GM12865 (cell line): ENCODE results near the gene NRXN2.
A peak's percentile ranks its signal among the peaks of the same experiment; 100 is the strongest.

ENCODE experiments used
- DNase-seq: peaks from one replicate; pipeline ENCODE4 v3.0.0; 2010; ENCODE audit warnings: low read depth
- H3K4me3 ChIP-seq: 2 replicates; pipeline ENCODE4 v1.5.1; 2011; ENCODE audit warnings: mild to moderate bottlenecking, low read depth, low read length, control low read depth
- CTCF ChIP-seq: IDR thresholded peaks from 2 replicates; pipeline ENCODE4 v1.5.1; 2011; ENCODE audit warnings: low read length, control low read depth, low read depth, inconsistent platforms; ENCODE audit not compliant: insufficient read depth; ENCODE audit errors: missing control alignments

NRXN2 gene

DNA sequence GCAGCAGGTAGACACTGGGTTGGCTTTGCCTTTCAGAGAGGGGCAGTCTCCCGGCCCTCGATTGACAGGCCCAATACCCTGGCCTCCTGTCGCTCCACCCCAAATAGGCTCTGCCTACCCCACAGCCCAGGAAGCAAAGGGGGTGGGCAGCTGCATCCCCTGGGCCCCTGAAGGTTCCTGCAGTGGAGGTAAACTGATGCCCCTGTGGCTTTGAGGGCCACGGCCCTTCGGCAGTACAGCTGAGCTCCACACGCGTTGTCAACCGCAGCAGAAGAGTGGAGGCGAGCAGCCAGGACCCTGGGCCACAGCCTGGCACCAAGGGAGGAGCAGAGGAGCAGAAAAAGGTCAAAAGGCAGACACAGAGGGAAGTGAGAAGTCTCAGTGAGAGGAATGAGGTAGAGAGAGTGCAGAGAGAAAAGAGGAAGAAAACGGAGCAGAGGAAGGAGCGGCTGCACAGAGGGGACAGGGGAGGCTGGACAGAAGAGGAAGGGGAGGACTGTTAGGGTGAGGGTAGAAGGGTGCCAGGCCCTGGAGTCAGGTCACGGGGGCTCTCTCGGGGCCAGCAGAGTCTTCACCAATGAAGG, 67.9 kb downstream of the NRXN2 start:
- TF ChIP-seq CTCF, result no peak
- no peak for DNase-seq

GRCh38 chr11:64654439-64654838, 68.6 kb downstream of the NRXN2 start:
- no peak for TF ChIP-seq CTCF
- DNase-seq, result no peak
- H3K4me3 ChIP-seq, result no peak overlapping the region

More for the DNA sequence above, 67.9 kb downstream of the NRXN2 start:
- H3K4me3 ChIP-seq, result no peak overlapping the region

DNA sequence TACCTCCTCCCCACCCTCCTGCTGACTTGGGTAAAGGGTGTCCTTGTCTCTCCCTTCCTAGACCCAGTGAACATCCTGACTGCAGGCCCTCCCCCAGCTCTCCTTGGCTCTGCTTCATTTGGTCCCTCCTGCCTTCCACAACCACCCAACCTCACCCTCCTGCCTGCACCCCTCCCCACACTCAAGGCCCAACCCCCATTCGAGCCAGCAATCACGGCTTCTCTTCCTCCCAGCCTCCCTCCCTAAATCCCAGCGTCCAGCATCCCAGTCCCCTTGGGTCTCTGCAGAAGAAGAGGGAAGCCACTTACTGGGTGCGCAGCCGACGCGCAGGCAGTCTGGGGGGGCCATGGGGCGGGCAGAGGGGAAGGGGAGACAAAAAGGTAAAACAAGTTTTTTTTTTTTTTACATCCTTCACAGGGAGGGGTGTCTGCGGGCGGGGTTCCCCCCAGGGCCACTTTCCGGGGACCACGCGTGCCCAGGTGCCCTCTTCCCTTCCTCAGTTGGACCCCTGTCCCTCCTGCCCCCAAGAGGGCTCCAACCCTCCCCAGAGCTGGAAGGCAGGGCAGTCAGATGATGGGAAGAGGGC, 69.5 kb downstream of the NRXN2 start:
- no peak for TF ChIP-seq CTCF
- H3K4me3 ChIP-seq, result no peak overlapping the region
- no peak for DNase-seq

- no peak overlapping the region for H3K4me3 ChIP-seq
- DNase-seq, result peak; percentile 67
- TF ChIP-seq CTCF, result peak; percentile 93
Measured at GRCh38 chr11:64652586-64653387, 70.2 kb downstream of the NRXN2 start.

DNA sequence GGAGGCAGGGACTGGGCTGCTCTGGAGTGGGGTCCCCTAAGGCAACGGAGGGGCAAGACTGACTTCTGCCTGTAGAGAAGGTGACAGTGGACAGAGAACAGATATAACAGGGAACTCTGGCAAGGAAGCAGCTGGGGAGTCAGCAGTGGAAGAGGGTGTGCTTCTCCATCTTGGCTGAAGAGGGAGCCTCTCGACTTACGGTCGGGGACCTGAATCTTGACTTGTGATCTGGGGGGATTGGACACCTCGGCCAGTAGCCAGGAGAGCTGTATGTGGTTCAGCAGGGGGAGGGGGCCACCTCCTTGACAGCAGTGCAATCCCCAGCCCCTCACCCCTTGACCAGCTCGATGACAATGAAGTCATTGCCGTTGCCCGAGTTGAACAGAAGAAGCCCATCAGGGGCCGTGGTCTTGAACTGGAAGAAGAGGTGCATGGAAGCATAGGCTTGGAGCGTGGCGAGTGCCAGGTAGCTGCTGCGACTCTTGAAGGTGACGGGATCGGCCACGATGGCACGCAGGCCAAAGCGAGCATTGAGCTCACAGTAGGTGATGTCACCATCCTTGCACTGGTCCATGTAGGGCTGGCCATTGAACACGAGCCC, 72.0 kb downstream of the NRXN2 start:
- peak; percentile 35 for DNase-seq
- no peak overlapping the region for H3K4me3 ChIP-seq
- peak; percentile 57 for TF ChIP-seq CTCF

DNA sequence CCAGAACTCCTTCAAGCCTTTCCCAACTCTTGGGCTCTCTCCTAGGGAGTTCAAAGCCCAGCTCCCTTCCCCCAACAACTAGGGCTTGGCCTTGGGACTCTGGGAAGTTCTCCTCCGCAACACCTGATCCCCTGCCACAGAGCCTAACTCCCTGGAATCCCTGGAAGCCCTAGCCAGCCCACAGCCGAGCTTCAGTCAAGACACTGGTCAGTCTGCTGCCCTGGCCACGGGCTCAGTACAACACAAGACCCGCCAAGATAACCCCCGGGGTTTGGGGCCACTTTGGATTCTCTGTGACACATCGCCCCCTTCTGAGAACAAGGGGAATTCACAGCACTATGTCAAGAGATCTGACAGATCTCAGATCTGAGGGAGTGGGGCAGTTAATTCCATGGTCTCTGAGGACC, 73.7 kb downstream of the NRXN2 start:
- peak; percentile 24 for DNase-seq
- TF ChIP-seq CTCF, result peak; percentile 44
- H3K4me3 ChIP-seq, result no peak overlapping the region
